ENCODE measurements around the gene DUSP12. TPM values are rescaled to one million over a fixed set of nuclear protein-coding genes. Genes with fewer than 3 reads are reported as not detected.
A peak's percentile ranks its signal among the peaks of the same experiment; 100 is the strongest.

Gene DUSP12
- total and polyA plus RNA-seq, 9 of the 15 experiments (the other 6 are each of a cell fraction or from before 2014, with no cell fraction given) = 10.4 to 81.4 (median 43.6) TPM

GRCh38 chr1:161710560-161710959 lies 39.0 kb upstream of the DUSP12 start (continued):
- TF ChIP-seq CEBPG (CRISPR knock-in tag; IDR thresholded peaks at IDR 0.05) (peak; percentile 78), CEBPG (tag; conservative IDR thresholded peaks at IDR 0.05 in 1 of 2, IDR thresholded peaks at IDR 0.05 in 1 of 2) (peak; percentile 68 to 91), THRA (IDR thresholded peaks at IDR 0.05) (no peak), CREB3L1 (IDR thresholded peaks at IDR 0.05; ENCODE audit: borderline replicate concordance, low read depth) (no peak), ZNF518B (CRISPR knock-in tag; IDR thresholded peaks at IDR 0.05) (no peak), RAD51 (IDR thresholded peaks at IDR 0.05; ENCODE audit: borderline replicate concordance, low read depth) (no peak), CTBP1 (IDR thresholded peaks at IDR 0.05; ENCODE audit: borderline replicate concordance) (peak; percentile 26; the same call in 1 of the 2 replicates), ZFP91 (CRISPR knock-in tag; IDR thresholded peaks at IDR 0.05) (no peak), ETS1 (conservative IDR thresholded peaks at IDR 0.05; ENCODE audit: control insufficient read depth, low read depth, low read length) (no peak), TEAD4 (IDR thresholded peaks at IDR 0.05; ENCODE audit: low read length) (no peak), TEAD4 (CRISPR knock-in tag; IDR thresholded peaks at IDR 0.05; ENCODE audit: borderline replicate concordance) (no peak), NUFIP1 (IDR thresholded peaks at IDR 0.05; ENCODE audit: partially characterized antibody) (no peak), ZNF282 (CRISPR knock-in tag; IDR thresholded peaks at IDR 0.05) (no peak), BRD9 (IDR thresholded peaks at IDR 0.05; ENCODE audit: low read depth, partially characterized antibody) (no peak), ATF4 (CRISPR knock-in tag; IDR thresholded peaks at IDR 0.05) (peak; percentile 78), GABPB1 (CRISPR knock-in tag; IDR thresholded peaks at IDR 0.05) (no peak), ZKSCAN3 (CRISPR knock-in tag; IDR thresholded peaks at IDR 0.05) (no peak)
